Esophagus squamous epithelium (tissue), 4 donors: ENCODE results near the gene RNF25.

Experiments
- CTCF ChIP-seq, 6 experiments: fragments of 450-650 bp in 4 of 6; fragments of 200-600 bp in 2 of 6; sonication (generic) in 2 of 6; IDR thresholded peaks; one replicate each; pipeline ENCODE4 v1.5.1; 2016 to 2019; ENCODE audit warnings: antibody characterized with exemption in 6 of 6, mild to moderate bottlenecking in 4 of 6, moderate library complexity in 4 of 6
- POLR2A ChIP-seq, 4 donors: fragments of 450-650 bp; IDR thresholded peaks; one replicate each; pipeline ENCODE4 v1.6.1; 2017; ENCODE audit warnings: antibody characterized with exemption in 4 of 4, mild to moderate bottlenecking in 4 of 4, moderate library complexity in 3 of 4

- TF ChIP-seq CTCF (IDR thresholded peaks at IDR 0.05) (no peak), POLR2A (IDR thresholded peaks at IDR 0.05) (no peak)
Measured at GRCh38 chr2:218627939-218628338, 43.9 kb downstream of the RNF25 start.
